D721Med (cell line): ENCODE results near the gene SGCD.

Experiments used
- DNase-seq: peaks from one replicate; pipeline ENCODE4 v3.0.0; 2011; ENCODE audit warnings: low spot score; ENCODE audit not compliant: insufficient read length
- FAIRE-seq: peaks from 2 replicates; lab custom pipeline; 2011; peaks lifted over from hg19 to GRCh38; lab: Jason Lieb, UNC
- CTCF ChIP-seq: IDR thresholded peaks from 2 replicates; pipeline ENCODE4 v1.5.1; 2012; ENCODE audit warnings: mild to moderate bottlenecking, control low read depth; ENCODE audit not compliant: insufficient read depth; ENCODE audit errors: missing control alignments

SGCD gene

DNA sequence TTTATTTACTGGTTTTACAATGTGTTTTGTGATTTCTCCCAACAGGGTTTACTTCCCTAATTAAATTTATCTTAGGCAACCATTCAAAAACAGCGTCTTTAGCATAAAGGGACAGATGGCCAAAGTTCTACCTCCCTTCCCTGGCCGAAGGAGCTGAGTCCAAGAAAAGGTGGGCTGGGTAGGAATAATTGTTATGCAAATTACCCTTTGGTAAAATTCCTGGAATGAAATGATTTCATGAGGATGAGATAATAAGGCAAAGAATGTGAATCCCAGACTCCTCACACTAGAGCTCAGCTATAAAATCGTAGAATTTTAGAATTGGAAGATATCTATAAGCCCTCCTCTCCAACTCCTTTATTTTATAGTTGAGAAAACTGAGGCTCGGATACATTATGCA is 119.6 kb downstream of the SGCD start:
- TF ChIP-seq CTCF = no peak
- DNase-seq (no peak), FAIRE-seq (no peak)

GRCh38 chr5:156450778-156451177 is 123.8 kb downstream of the SGCD start:
- no peak for TF ChIP-seq CTCF
- FAIRE-seq (no peak), DNase-seq (no peak)

DNA sequence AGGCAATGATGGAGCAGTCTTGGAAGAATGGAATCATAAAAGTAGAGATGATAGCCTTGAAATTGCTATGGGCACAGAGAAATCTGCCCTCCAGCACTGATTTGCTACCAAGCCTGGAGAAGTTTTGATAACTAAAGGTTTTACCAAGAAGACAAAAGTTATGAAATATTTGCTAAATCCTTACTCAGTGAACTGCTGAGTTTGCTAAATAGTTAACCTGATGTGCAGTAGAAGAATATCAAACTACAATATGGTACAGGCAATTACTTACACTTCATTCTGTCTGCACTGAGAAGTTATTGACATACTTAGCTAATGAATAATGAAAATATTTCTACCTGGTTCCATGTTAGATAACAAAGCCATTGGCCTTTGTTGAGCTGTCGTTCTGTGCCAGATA is 124.5 kb downstream of the SGCD start:
- no peak for DNase-seq
- no peak for FAIRE-seq
- no peak for TF ChIP-seq CTCF

GRCh38 chr5:156456857-156457256 is 129.9 kb downstream of the SGCD start:
- no peak for TF ChIP-seq CTCF
- no peak for FAIRE-seq
- no peak for DNase-seq

DNA sequence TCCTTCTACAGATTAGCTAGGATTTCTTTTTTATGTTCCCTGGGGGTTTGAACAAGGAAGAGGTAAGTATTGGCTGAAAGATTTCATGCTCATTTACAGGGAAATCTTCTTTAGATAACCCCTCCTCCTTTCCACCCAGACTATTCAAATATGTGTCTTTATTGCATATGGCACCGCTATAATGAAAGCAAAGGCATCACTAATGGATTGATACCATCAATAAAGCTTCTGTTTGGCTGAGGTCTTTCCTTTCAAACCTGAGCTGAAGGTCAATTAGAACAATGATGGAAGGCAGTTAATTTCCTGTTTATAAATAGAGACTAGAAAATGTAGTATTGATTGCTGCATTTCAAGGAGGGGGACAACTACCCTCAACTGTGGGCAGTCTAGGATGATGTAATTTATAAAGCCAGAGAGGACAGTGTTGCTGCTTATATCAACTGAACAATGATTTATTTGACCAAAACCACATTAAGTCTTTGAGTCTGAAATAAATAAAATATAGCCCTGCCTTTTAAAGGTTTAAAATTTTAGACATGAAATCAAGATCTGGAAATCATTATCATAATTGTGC is 132.9 kb downstream of the SGCD start:
- TF ChIP-seq CTCF = no peak
- DNase-seq (no peak), FAIRE-seq (no peak)

GRCh38 chr5:156460471-156460870 is 133.5 kb downstream of the SGCD start:
- FAIRE-seq = no peak
- no peak for TF ChIP-seq CTCF
- no peak for DNase-seq

DNA sequence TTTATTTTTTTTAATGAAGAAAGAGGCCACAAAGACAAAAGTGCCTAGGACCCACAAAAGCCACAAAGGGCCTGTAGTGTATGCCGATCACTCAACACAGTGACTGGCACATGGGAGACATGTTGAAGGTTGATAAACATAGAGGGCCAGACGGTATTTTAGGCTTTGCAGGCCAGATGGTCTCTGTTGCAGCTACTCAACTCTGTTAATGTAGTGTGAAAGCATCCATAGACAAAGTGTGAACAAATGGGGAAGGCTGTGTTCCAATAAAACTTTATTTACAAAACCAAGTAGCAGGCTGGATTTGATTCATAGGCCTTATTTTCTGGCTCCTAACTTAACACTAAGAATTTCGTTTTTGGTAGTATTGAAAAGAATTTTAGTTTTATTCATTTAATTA is 139.9 kb downstream of the SGCD start:
- FAIRE-seq (no peak), DNase-seq (no peak)
- no peak for TF ChIP-seq CTCF
